OCI-LY1 (cell line): Measurements from ENCODE around the gene RANGAP1.

Experiments
- CTCF ChIP-seq: fragments of 200-600 bp; sonication (generic), shearing (Covaris generic); IDR thresholded peaks from 2 replicates; pipeline ENCODE4 v1.5.1; 2017; ENCODE audit warnings: mild to moderate bottlenecking, antibody characterized with exemption, low read length, moderate library complexity, mixed read lengths
- EZH2 ChIP-seq: fragments of 200-600 bp; sonication (generic), shearing (Covaris generic); IDR thresholded peaks from 2 replicates; pipeline ENCODE4 v1.8.0; 2017; ENCODE audit warnings: borderline replicate concordance, mixed run types, mild to moderate bottlenecking, antibody characterized with exemption, low read length, moderate library complexity, mixed read lengths

DNA sequence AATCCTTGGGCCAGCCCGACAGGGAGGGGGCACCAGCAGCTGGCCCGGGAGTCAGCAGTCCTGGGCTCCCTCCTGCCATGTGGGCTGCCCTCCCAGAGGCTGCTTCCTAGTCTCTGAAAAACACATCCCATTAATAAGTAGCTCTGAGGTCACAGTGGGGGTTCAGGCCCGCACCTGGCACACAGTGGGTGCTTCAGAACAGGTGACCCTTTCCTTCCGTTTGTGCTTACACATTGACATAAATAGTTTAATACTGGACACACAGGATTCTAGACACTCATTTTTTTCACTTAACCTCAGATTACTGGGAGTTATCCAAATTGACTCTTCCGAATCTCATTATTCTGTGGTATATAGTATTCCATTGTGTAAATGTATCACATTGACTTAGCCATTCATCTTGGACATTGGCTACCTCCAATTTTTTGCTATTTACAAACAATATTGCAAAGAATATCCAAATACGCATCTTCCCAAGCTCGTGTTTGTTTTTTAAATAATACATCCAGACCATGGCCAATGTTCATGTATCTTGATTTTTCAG lies 44.8 kb downstream of the RANGAP1 start:
- TF ChIP-seq CTCF (no peak), EZH2 (no peak)
